GM21515 (cell line): ENCODE measurements around the gene UST.
A peak's percentile ranks its signal among the peaks of the same experiment; 100 is the strongest.

Experiments
- ATAC-seq: cut with Tn5 transposase; IDR thresholded peaks from one replicate; pipeline ENCODE4 v1.9.1; 2021; ENCODE audit not compliant: unreplicated experiment

UST gene

GRCh38 chr6:149077208-149077607 lies 330.4 kb downstream of the UST start:
- no peak for ATAC-seq

GRCh38 chr6:149078211-149078782 lies 331.5 kb downstream of the UST start:
- ATAC-seq: no peak

- ATAC-seq: no peak
Measured at GRCh38 chr6:149079456-149079855, 332.6 kb downstream of the UST start.

GRCh38 chr6:149079911-149080491 lies 333.2 kb downstream of the UST start:
- no peak for ATAC-seq

- ATAC-seq: no peak
Measured at GRCh38 chr6:149080511-149080910, 333.7 kb downstream of the UST start.

- no peak for ATAC-seq
Measured at GRCh38 chr6:149081281-149081680, 334.5 kb downstream of the UST start.

- ATAC-seq: peak; percentile 77
Measured at GRCh38 chr6:149082320-149082719, 335.5 kb downstream of the UST start.

GRCh38 chr6:149084026-149084425 lies 337.2 kb downstream of the UST start:
- ATAC-seq: no peak

GRCh38 chr6:149084808-149085556 lies 338.2 kb downstream of the UST start:
- no peak for ATAC-seq

GRCh38 chr6:149085557-149085938 lies 338.7 kb downstream of the UST start:
- ATAC-seq: no peak

- no peak for ATAC-seq
Measured at GRCh38 chr6:149086363-149086762, 339.5 kb downstream of the UST start.

GRCh38 chr6:149087898-149088297 lies 341.1 kb downstream of the UST start:
- no peak for ATAC-seq

GRCh38 chr6:149088361-149088760 lies 341.5 kb downstream of the UST start:
- no peak for ATAC-seq

GRCh38 chr6:149089510-149089909 lies 342.7 kb downstream of the UST start:
- ATAC-seq: no peak

- no peak for ATAC-seq
Measured at GRCh38 chr6:149090937-149091336, 344.1 kb downstream of the UST start.

GRCh38 chr6:149093643-149094042 lies 346.8 kb downstream of the UST start:
- ATAC-seq: no peak

GRCh38 chr6:149094156-149094555 lies 347.3 kb downstream of the UST start:
- ATAC-seq: no peak

- no peak for ATAC-seq
Measured at GRCh38 chr6:149094934-149095351, 348.1 kb downstream of the UST start.

- no peak for ATAC-seq
Measured at GRCh38 chr6:149095842-149096241, 349.0 kb downstream of the UST start.

GRCh38 chr6:149097794-149098193 lies 351.0 kb downstream of the UST start:
- no peak for ATAC-seq

- no peak for ATAC-seq
Measured at GRCh38 chr6:149098700-149099276, 352.0 kb downstream of the UST start.

GRCh38 chr6:149102324-149102723 lies 355.5 kb downstream of the UST start:
- ATAC-seq: no peak
